Mucosa of descending colon (tissue), 3 donors: ENCODE measurements around the gene ANTXR1. TPM values are rescaled to one million over a fixed set of nuclear protein-coding genes. Genes with fewer than 3 reads are reported as not detected.

ENCODE experiments used
- ATAC-seq: fragments of 200-7000 bp; cut with Tn5 transposase; one replicate; pipeline ENCODE4 v1.9.1; 2020; ENCODE audit warnings: mild to moderate bottlenecking, moderate library complexity
- DNase-seq, 3 donors: peaks; one replicate each; pipeline ENCODE4 v3.0.0-alpha.2; 2020
- H3K36me3 ChIP-seq: fragments of 200-600 bp; one replicate; pipeline ENCODE4 v1.8.0; 2021; ENCODE audit warnings: low read depth, mild to moderate bottlenecking
- H3K4me1 ChIP-seq: fragments of 200-600 bp; one replicate; pipeline ENCODE4 v1.8.0; 2021; ENCODE audit warnings: low read depth, mild to moderate bottlenecking
- H3K4me3 ChIP-seq: fragments of 200-600 bp; one replicate; pipeline ENCODE4 v1.8.0; 2021; ENCODE audit warnings: mild to moderate bottlenecking
- H3K9me3 ChIP-seq: fragments of 200-600 bp; one replicate; pipeline ENCODE4 v1.8.0; 2021; ENCODE audit warnings: mild to moderate bottlenecking
- intact Hi-C, 2 donors: fragments of 100-400 bp; cut with DNase I in 1 of 2; cut with micrococcal nuclease in 1 of 2; formaldehyde crosslinking; loops; one replicate each; pipeline versions ENCODE4 v1.11.0 to v1.11.1; 2022; cut with DNase I, micrococcal nuclease
- total RNA-seq, 3 donors: library from RNA; stranded (reverse); fragmentation: NEBNext Ultra II Directional in 2 of 3; extraction: Animal tissue kit (Norgen Biotek cat#: 25700) in 2 of 3; gene quantifications; one replicate each; pipeline versions ENCODE4 v1.2.1 to v1.2.4, GENCODE V29; 2021 to 2023
- TF ChIP-seq, protein P1 (sequence below): fragments of 200-600 bp; IDR thresholded peaks from one replicate; pipeline ENCODE4 v1.8.0; 2022; ENCODE audit warnings: antibody characterized with exemption, mild to moderate bottlenecking
- donor health status: DM: no; HTN: no; CAD: no; lungs with moderate emphysema.
- donor health status: DM: no; HTN: no; CAD: no.
- donor health status: DM: no; HTN: yes; CAD: no.

The ANTXR1 gene
- total RNA-seq, 3 donors from 2014 or later, result 10.7 to 77.7 (median 18.6) TPM

DNA sequence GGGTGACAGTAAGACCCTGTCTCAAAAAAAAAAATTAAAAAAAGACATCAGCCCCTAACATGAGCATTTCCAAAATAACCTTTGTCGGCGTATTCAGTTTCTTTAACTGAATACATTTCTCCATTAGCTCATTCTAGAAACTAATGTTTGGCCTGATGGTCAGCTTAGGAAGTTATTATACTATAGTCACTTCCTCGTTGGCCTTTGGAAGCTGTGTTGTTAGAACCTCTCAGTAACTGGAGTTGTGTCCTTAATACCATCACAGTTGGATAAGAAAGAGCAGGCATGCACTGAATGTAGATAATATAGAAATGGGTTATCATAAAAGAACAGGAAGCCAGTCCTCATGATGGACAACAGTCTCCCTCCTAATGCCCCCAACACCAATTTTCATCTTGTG, 112.8 kb downstream of the ANTXR1 start:
- Histone ChIP-seq H3K4me3 (no peak overlapping the region), H3K36me3 (no peaks in the 10 kb centered on the region), H3K4me1 (no peaks in the 10 kb centered on the region), H3K9me3 (no peaks in the 10 kb centered on the region)
- TF ChIP-seq, protein P1, sequence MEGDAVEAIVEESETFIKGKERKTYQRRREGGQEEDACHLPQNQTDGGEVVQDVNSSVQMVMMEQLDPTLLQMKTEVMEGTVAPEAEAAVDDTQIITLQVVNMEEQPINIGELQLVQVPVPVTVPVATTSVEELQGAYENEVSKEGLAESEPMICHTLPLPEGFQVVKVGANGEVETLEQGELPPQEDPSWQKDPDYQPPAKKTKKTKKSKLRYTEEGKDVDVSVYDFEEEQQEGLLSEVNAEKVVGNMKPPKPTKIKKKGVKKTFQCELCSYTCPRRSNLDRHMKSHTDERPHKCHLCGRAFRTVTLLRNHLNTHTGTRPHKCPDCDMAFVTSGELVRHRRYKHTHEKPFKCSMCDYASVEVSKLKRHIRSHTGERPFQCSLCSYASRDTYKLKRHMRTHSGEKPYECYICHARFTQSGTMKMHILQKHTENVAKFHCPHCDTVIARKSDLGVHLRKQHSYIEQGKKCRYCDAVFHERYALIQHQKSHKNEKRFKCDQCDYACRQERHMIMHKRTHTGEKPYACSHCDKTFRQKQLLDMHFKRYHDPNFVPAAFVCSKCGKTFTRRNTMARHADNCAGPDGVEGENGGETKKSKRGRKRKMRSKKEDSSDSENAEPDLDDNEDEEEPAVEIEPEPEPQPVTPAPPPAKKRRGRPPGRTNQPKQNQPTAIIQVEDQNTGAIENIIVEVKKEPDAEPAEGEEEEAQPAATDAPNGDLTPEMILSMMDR, result no peak
- intact Hi-C loops, result no loop called here
- no peak for DNase-seq
- ATAC-seq, result no peak

DNA sequence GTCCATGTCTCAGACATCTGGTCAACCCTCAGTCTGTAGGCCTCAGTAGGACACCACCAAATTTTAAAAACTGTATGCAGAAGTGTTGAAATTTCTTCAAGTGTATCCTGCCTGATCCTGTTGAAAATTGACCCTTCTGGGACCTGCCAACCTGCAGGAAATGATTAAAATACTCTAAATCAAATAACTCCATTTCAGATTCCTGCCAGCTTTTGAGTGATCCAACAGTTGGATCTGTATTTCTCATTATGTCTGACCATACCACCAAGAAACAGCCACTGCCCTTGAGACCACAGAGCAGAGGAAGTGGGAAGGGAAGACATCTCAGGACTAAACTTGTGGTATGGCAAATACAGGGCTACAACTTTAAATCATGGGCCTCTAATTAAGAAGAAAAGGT, 113.4 kb downstream of the ANTXR1 start:
- Histone ChIP-seq H3K9me3 (no peaks in the 10 kb centered on the region), H3K4me1 (no peaks in the 10 kb centered on the region), H3K4me3 (no peak overlapping the region), H3K36me3 (no peaks in the 10 kb centered on the region)
- no peak for DNase-seq
- intact Hi-C loops, result no loop called here
- TF ChIP-seq, protein P1, result no peak
- no peak for ATAC-seq

DNA sequence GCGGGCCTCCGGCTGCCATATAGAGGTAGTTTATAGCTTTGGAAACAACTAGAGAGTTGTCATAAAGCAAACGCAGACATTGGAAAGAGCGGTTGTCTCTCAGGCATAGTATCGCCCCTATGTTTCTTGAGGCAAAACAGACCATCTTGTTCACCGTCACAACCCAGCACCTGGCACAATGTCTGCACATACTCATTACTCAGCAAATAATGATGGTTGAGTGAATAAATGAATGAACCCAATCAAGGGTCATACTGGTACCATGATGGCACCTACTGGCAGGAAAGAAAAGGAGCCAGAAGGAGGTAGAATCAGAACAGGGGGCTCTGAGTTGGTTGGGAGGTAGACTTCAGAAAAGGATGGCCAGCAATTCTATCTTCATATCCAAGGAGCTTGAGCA, 118.5 kb downstream of the ANTXR1 start:
- intact Hi-C loops, result no loop called here
- DNase-seq (no peak), ATAC-seq (no peak)
- Histone ChIP-seq H3K4me1 (no peaks in the 10 kb centered on the region), H3K4me3 (no peak overlapping the region), H3K36me3 (no peaks in the 10 kb centered on the region), H3K9me3 (no peaks in the 10 kb centered on the region)
- TF ChIP-seq, protein P1, result no peak

DNA sequence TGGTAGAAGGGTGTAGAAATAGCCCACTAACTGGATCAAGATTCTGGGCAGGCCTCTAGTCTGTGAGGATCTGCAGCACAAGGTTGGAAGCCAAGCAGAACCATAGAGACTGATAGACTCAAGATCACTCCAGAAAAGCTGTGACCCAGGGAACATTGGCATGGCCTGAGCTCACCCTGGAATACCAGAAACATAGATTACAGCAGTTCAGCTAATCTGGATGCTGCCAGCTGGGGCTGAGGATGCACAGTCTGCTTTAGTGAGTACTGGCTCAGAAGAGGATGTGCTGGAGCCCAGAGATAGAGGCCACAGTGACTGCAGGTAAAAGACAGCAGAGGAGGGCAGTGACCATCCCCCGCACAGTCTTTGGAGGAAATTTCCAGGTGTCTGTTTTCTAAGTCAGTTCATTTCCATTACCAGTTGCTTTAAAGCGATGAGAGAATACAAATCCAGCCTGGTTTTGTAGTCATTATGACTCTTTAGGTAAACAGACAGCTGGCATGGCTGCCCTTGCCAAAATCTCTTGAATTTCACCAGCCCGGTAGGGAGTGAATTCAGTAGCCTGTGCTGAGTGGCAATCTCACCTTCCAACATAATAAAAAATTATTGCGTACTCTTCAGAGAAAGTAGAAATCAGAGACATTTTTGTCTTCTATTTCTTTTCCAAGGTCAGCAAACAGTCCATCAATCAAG, 119.2 kb downstream of the ANTXR1 start:
- TF ChIP-seq, protein P1, result no peak
- no peak overlapping the region for H3K4me3 ChIP-seq
- ATAC-seq, result no peak
- DNase-seq, result no peak
- no peaks in the 10 kb centered on the region for H3K9me3 ChIP-seq
- intact Hi-C loops, result no loop called here
- no peaks in the 10 kb centered on the region for H3K36me3 ChIP-seq
- H3K4me1 ChIP-seq, result no peaks in the 10 kb centered on the region

DNA sequence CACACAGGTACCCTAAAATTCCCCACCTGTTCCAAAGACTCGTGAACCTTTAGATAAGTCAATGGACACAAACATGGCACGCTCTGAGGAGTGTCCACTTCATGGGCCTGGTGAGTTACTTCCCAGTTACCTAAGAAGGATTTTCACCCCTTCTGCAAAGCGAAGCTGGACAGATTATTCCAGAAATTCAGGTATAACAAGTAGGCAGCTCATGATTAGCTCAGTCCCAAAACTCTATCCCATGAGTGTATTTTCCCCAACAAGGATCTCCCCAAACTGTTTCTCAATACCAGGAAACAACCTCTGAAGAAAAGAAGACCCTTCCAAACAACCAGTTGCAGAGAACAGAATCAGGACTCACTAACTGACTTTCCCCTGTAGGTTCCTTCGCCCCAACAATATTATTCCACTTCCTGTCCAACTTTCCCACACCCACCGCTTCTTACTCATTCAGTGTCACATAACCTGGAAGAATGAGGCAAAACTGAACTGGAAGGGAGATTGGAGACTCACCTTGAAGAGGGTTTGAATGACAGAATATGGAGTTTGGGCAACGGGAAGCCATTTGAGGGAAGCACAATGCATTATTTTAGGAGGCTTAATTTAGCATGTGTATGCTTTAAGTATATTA, 120.1 kb downstream of the ANTXR1 start:
- DNase-seq (no peak), ATAC-seq (no peak)
- Histone ChIP-seq H3K4me3 (no peak overlapping the region), H3K9me3 (no peaks in the 10 kb centered on the region), H3K36me3 (no peaks in the 10 kb centered on the region), H3K4me1 (no peaks in the 10 kb centered on the region)
- TF ChIP-seq, protein P1, result no peak
- intact Hi-C loops, result no loop called here
